Measurements from ENCODE around the gene CHST15. TPM values are rescaled to one million over a fixed set of nuclear protein-coding genes. Genes with fewer than 3 reads are reported as not detected.

CHST15 gene
- total and polyA plus RNA-seq, 3 donors from 2014 or later, result 9.3 to 12.8 (median 11.5) TPM

DNA sequence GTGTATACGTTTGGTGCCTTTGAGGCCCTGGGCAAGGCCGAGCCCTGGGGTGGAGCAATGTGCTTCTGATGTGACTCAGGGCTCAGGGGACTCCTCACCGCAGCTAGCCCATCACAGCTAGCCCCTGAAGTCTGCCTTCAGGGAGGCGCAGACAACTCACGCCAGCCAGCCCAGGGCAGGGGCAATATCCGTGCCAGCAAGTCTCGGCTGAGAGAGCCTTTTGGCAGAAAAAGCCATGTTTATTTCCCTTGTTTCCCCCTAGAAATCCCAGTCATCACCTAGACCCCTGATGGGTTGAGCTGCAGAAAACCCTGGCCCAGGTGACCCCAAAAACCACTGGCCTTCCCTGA lies 90.4 kb downstream of the CHST15 start:
- Histone ChIP-seq H3K4me1 (peaks cover 10% of the 10 kb centered on the region), H3K27me3 (no peaks in the 10 kb centered on the region), H3K9me3 (no peaks in the 10 kb centered on the region), H3K36me3 (ENCODE audit: low read depth, missing control alignments) (no peaks in the 10 kb centered on the region), H3K4me3 (no peak overlapping the region), H3K27ac (no peak overlapping the region)
- intact Hi-C loops (cut with DNase I; ENCODE audit: low total_unique reads), result no loop called here
- TF ChIP-seq, protein P1, sequence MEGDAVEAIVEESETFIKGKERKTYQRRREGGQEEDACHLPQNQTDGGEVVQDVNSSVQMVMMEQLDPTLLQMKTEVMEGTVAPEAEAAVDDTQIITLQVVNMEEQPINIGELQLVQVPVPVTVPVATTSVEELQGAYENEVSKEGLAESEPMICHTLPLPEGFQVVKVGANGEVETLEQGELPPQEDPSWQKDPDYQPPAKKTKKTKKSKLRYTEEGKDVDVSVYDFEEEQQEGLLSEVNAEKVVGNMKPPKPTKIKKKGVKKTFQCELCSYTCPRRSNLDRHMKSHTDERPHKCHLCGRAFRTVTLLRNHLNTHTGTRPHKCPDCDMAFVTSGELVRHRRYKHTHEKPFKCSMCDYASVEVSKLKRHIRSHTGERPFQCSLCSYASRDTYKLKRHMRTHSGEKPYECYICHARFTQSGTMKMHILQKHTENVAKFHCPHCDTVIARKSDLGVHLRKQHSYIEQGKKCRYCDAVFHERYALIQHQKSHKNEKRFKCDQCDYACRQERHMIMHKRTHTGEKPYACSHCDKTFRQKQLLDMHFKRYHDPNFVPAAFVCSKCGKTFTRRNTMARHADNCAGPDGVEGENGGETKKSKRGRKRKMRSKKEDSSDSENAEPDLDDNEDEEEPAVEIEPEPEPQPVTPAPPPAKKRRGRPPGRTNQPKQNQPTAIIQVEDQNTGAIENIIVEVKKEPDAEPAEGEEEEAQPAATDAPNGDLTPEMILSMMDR (IDR thresholded peaks at IDR 0.05), result no peak
- TF ChIP-seq POLR2A (IDR thresholded peaks at IDR 0.05), result no peak
- no peak for DNase-seq
- 93 to 96% methylated on average over 7 of the region's 7 CpGs for WGBS, 2 donors

DNA sequence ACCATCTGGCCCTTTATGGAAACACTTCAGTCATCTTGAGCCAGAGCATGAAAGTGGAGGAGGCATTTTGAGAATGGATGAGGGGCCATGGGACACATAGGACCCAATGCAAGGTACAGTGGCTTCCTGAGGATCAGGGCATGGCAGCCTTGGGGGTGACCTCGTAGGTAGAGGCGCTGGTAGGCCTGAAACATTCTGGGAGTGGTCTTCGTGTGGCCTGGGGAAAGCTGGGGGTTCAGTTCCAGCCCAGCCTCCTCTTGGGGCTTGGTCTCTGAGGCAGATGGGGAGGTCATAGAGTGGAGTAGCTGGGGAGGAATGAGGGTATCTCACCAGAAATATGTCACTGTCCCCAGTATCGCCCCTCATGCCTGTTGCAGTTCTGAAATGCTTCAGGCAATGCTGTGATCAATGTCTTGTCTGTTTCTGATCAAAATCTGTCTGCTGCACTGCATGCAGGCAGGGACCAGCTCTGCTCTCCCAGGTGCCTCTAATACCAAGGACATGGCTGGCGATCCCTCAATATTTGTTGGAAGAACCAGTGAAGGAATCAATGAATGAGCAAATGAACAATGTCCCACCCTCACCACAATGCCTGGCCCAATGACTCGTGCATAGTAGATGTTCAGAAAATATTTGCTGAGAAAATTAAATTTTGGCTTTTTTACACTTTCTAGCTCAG lies 90.9 kb downstream of the CHST15 start:
- no peak overlapping the region for H3K27ac ChIP-seq
- TF ChIP-seq POLR2A (IDR thresholded peaks at IDR 0.05), result no peak
- TF ChIP-seq, protein P1 (IDR thresholded peaks at IDR 0.05), result no peak
- no peaks in the 10 kb centered on the region for H3K36me3 ChIP-seq (ENCODE audit: low read depth, missing control alignments)
- WGBS, 2 donors, result 76 to 78% methylated on average over 6 of the region's 6 CpGs
- DNase-seq, result no peak
- H3K27me3 ChIP-seq, result no peaks in the 10 kb centered on the region
- no peak overlapping the region for H3K4me3 ChIP-seq
- H3K9me3 ChIP-seq, result no peaks in the 10 kb centered on the region
- intact Hi-C loops (cut with DNase I; ENCODE audit: low total_unique reads), result no loop called here
- peaks cover 10% of the 10 kb centered on the region for H3K4me1 ChIP-seq

DNA sequence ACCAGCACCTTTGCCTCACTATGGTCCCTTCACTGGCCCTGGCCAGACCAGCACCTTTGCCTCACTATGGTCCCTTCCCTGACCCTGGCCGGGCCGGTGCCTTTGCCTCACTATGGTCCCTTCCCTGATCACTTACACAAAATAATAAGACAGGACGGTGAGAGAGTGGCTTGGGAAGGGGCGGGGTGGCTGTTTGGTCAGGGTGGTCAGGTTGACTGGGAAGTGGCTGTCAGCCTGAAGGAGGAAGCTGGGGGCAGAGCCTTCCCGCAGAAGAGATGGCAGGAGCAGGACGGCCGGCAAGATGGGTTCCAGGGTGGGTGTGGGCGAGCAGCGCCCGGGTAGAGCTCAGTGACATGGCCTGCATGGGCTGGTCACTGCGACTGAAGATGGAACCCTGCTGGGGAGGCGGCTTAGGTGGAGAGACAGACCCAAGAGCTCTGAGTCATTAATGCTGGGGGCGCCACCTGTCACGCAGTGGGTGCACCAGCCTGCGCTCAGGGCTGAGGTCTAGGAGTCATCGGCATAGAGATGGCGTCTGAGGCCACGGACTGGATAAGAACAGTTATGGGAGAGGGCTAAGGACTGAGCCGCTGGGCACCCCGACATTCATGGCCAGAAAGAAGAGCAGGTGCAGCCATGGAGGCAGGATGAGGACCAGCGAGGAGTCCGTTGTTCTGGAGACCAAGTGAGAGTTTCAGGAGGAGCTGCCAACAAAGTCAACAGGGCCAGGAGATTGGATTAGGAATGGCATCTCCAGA lies 91.8 kb downstream of the CHST15 start:
- Histone ChIP-seq H3K27ac (no peak overlapping the region), H3K27me3 (no peaks in the 10 kb centered on the region), H3K9me3 (no peaks in the 10 kb centered on the region), H3K36me3 (ENCODE audit: low read depth, missing control alignments) (no peaks in the 10 kb centered on the region), H3K4me3 (no peak overlapping the region), H3K4me1 (peaks cover 10% of the 10 kb centered on the region)
- no peak for DNase-seq
- intact Hi-C loops (cut with DNase I; ENCODE audit: low total_unique reads), result no loop called here
- no peak for TF ChIP-seq POLR2A (IDR thresholded peaks at IDR 0.05)
- TF ChIP-seq, protein P1 (IDR thresholded peaks at IDR 0.05), result no peak
- 86 to 88% methylated on average over 22 of the region's 22 CpGs for WGBS, 2 donors

DNA sequence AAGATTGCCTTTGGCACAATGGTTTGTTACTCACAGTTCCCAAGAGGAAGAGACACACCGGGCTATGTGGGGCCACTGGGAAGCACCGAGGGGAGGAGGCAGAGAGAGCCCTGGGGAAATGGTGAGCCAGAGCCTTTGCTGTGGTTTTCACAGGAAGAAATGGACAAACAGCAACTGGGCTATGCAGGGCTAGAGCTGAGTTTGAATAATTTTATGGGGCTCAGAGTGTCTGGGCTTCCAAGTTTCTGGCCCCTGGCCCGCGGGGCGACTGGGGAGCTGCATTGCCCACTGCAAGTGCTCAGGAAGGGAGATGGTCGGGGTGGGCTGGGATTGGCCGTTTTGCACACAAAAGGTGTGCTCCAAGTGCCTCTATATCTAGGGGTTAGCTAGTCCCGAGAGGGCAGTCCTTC lies 92.6 kb downstream of the CHST15 start:
- no peaks in the 10 kb centered on the region for H3K36me3 ChIP-seq (ENCODE audit: low read depth, missing control alignments)
- peaks cover 3% of the 10 kb centered on the region for H3K4me1 ChIP-seq
- no peaks in the 10 kb centered on the region for H3K9me3 ChIP-seq
- intact Hi-C loops (cut with DNase I; ENCODE audit: low total_unique reads), result no loop called here
- 80 to 90% methylated on average over 8 of the region's 8 CpGs for WGBS, 2 donors
- DNase-seq, result no peak
- H3K27ac ChIP-seq, result no peak overlapping the region
- H3K4me3 ChIP-seq, result no peak overlapping the region
- no peaks in the 10 kb centered on the region for H3K27me3 ChIP-seq
- no peak for TF ChIP-seq POLR2A (IDR thresholded peaks at IDR 0.05)
- TF ChIP-seq, protein P1 (IDR thresholded peaks at IDR 0.05), result no peak
